Fibroblast of villous mesenchyme (primary cell): ENCODE data around the gene MFSD11. TPM values are rescaled to one million over a fixed set of nuclear protein-coding genes. Genes with fewer than 3 reads are reported as not detected.
A peak's percentile ranks its signal among the peaks of the same experiment; 100 is the strongest.

Source experiments
- DNase-seq: peaks from one replicate; pipeline ENCODE4 v3.0.0-alpha.2; 2010; ENCODE audit warnings: low read depth
- H3K4me3 ChIP-seq: 2 replicates; pipeline ENCODE4 v1.5.1; 2011; ENCODE audit warnings: low read depth, mild to moderate bottlenecking, low read length
- CTCF ChIP-seq: IDR thresholded peaks from 2 replicates; pipeline ENCODE4 v1.5.1; 2012; ENCODE audit warnings: low read depth, mild to moderate bottlenecking, low read length; ENCODE audit not compliant: insufficient read depth
- total RNA-seq: library from RNA; depleted of rRNA; stranded (reverse); fragments of >200 nt; gene quantifications from 2 replicates; pipeline ENCODE4 v1.2.3, GENCODE V29; 2012

The MFSD11 gene
- total RNA-seq, 1 donor, result 44.5 TPM

GRCh38 chr17:76732734-76733617 lies 4.9 kb upstream of the MFSD11 start:
- DNase-seq, result no peak
- no peak for TF ChIP-seq CTCF
- no peak overlapping the region for H3K4me3 ChIP-seq

GRCh38 chr17:76733618-76733957 lies 4.3 kb upstream of the MFSD11 start:
- DNase-seq, result no peak
- no peak overlapping the region for H3K4me3 ChIP-seq

DNA sequence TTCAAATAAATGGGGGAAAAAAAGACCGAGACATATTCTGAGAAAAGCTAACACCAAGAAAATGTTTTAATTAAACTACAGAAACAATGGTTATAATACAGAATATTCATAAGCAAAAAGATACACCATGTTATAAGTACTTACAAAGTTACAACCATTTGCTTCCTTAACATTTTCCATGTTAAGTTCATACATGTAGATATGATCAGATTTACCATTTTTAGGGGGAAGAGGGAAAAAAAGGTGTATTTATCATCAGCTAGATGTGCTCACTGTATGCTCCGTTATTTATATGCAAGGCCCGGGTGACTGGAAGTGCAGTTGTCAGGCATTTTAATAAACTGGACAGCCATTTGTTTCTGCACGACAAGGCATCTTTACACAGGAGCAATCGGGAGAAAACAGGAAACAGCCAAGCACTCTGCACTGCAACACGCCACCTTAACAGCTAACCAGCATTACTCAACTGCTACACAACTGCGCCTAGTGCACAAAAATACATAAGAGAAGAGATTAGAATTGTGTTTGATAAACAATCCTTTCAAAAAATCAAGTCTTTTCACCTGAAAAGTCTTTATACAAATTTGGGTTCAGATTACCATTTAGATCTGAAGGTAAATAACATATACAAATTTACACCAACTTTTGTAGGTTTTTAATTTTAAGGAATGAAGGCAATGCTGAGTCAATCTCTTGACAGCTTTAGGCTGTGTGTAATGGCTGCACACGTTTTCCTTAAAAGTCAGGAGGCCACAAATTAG lies 3.7 kb upstream of the MFSD11 start:
- peak; percentile 57 for DNase-seq
- H3K4me3 ChIP-seq, result peak overlapping the region; percentile 94
- TF ChIP-seq CTCF, result no peak

More at GRCh38 chr17:76733618-76733957, 4.3 kb upstream of the MFSD11 start:
- TF ChIP-seq CTCF, result no peak

DNA sequence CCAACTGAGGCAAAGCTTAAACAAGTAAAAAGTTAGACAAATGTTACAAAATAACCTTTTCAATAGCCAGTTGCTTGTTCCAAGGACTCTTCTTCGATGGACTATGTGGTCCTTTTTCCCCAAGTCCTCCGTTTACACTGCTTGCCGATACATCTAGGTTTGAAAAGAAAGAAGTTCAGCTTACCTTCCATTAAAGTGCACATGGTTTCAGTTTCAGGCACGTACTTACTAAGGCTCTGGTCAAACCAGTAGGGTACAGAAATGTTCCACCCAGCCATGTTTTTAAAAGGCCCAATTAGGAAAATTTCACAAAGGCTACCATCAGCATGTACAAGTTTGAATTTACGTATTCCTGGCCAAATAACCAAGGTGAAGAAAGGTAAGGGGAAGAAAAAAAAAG lies 2.9 kb upstream of the MFSD11 start:
- peak; percentile 74 for DNase-seq
- no peak for TF ChIP-seq CTCF
- H3K4me3 ChIP-seq, result peak overlapping the region; percentile 94

DNA sequence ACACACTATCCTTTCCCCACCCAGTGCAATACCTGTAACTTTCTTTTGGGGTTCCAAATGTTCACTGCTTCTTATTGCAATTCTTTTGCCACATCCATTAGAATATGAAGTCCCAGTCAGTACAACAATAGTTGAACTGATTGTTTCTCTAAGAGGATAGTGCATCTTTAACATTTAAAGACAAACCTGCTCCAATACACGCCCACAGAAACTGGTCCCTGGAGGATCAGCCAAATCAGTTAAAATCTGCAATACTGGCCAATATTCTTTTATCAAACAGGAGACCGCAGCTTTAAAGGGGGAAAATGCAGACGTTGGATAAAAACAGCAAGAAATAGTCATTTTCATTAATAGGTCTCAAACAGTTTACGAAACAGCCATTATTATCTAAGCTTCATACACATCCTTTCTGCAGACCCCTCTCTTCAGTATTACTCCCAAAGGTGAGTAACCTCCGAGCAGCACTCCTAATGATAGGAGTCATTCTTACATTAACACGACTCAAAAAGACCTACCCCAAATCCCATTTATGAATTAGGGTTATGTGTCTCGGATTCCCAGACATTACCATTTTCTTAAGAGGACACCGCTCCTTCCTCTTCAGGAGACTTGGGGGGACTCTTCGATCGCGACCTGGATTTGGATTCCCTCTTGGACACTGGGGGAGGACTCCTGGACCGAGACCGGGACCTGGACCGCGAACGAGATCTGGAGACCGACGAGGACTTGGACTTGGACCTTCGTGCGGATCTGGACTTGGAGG lies 2.2 kb upstream of the MFSD11 start:
- H3K4me3 ChIP-seq, result peak overlapping the region; percentile 94
- no peak for TF ChIP-seq CTCF
- no peak for DNase-seq

DNA sequence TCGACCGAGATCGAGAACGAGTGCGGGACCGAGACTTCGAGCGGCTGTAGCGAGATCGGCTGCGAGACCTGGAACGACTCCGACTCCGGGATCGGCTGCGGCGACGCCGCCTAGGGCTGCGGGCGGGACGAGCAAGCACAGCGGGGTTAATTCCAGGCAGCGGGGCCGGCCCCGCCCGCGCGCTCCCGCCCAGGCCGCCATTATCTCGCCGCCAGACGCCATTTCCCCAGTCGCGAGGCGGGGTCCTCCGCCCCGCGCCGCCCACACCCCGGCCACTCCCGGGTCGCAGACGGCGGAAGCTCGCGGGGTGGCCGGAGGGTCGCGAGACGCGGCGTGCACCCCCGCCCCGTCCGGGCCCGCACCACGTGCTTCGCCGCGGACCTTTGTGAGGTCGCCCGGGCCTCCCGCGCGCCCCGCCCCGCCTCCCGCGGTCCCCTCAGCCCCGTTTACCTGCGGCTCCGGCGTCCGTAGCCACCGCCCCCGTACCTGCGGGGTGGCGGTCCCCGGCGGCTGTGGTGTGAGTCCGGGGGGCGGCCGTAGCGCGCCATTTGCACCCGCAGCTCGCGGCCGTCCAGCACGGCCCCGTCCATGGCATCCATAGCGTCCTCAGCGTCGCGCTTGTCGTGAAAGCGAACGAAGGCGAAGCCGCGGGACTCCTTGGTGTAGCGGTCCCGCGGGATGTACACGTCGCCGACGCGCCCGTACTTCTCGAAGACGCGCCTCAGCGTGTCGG lies 1.4 kb upstream of the MFSD11 start:
- peak; percentile 79 for DNase-seq
- H3K4me3 ChIP-seq, result peak overlapping the region; percentile 94
- peak; percentile 24 for TF ChIP-seq CTCF
